Measurements from ENCODE around the gene ZBTB7B.

GRCh38 chr1:155039308-155039669 is 36.7 kb downstream of the ZBTB7B start:
- TF ChIP-seq CTCF (conservative IDR thresholded peaks at IDR 0.05 in 1 of 2, IDR thresholded peaks at IDR 0.05 in 1 of 2; ENCODE audit: extremely low read depth in 1 of 2, insufficient read depth in 1 of 2, low read depth in 1 of 2, low read length in 2 of 2), result no peak
- no peak for TF ChIP-seq EZH2 (IDR thresholded peaks at IDR 0.05; ENCODE audit: borderline replicate concordance, low read length)
